Lower lobe of right lung (tissue), 2 donors: ENCODE measurements around the gene LMO1. TPM values are rescaled to one million over a fixed set of nuclear protein-coding genes. Genes with fewer than 3 reads are reported as not detected.

Source experiments
- ATAC-seq, 2 donors: fragments of 200-7000 bp; cut with Tn5 transposase; one replicate each; pipeline ENCODE4 v1.9.1; 2020 to 2022; ENCODE audit warnings: mild to moderate bottlenecking in 2 of 2, moderate library complexity in 2 of 2
- DNase-seq: peaks from one replicate; pipeline ENCODE4 v3.0.0-alpha.2; 2020
- H3K27ac ChIP-seq: fragments of 200-600 bp; one replicate; pipeline ENCODE4 v1.8.0; 2022
- H3K27me3 ChIP-seq: fragments of 200-600 bp; one replicate; pipeline ENCODE4 v1.8.0; 2022; ENCODE audit warnings: low read depth
- H3K36me3 ChIP-seq: fragments of 200-600 bp; one replicate; pipeline ENCODE4 v1.8.0; 2022; ENCODE audit warnings: mild to moderate bottlenecking
- H3K4me1 ChIP-seq: fragments of 200-600 bp; one replicate; pipeline ENCODE4 v1.8.0; 2022
- H3K4me3 ChIP-seq: fragments of 200-600 bp; one replicate; pipeline ENCODE4 v1.8.0; 2022; ENCODE audit warnings: mild to moderate bottlenecking
- H3K9me3 ChIP-seq: fragments of 200-600 bp; one replicate; pipeline ENCODE4 v1.8.0; 2022
- intact Hi-C: fragments of 100-400 bp; cut with DNase I; formaldehyde crosslinking; loops from one replicate; pipeline ENCODE4 v1.11.0; 2022
- total RNA-seq: library from RNA; stranded (reverse); fragmentation: NEBNext Ultra II Directional; extraction: Animal tissue kit (Norgen Biotek cat#: 25700); gene quantifications from one replicate; pipeline ENCODE4 v1.2.1, GENCODE V29; 2021
- TF ChIP-seq, protein P1 (sequence below): fragments of 200-600 bp; IDR thresholded peaks from one replicate; pipeline ENCODE4 v1.8.0; 2022; ENCODE audit warnings: antibody characterized with exemption, mild to moderate bottlenecking
- donor health status: DM: no; HTN: yes; CAD: no; lungs with severe emphysema.

LMO1 gene
- total RNA-seq, 1 donor from 2014 or later: not detected

- peak; percentile 6 for DNase-seq
- no peak for ATAC-seq
- Histone ChIP-seq H3K4me3 (no peak overlapping the region), H3K9me3 (no peaks in the 10 kb centered on the region), H3K4me1 (no peaks in the 10 kb centered on the region), H3K27me3 (no peaks in the 10 kb centered on the region), H3K27ac (no peak overlapping the region), H3K36me3 (no peaks in the 10 kb centered on the region)
- intact Hi-C loops: no loop called here
- TF ChIP-seq, protein P1, sequence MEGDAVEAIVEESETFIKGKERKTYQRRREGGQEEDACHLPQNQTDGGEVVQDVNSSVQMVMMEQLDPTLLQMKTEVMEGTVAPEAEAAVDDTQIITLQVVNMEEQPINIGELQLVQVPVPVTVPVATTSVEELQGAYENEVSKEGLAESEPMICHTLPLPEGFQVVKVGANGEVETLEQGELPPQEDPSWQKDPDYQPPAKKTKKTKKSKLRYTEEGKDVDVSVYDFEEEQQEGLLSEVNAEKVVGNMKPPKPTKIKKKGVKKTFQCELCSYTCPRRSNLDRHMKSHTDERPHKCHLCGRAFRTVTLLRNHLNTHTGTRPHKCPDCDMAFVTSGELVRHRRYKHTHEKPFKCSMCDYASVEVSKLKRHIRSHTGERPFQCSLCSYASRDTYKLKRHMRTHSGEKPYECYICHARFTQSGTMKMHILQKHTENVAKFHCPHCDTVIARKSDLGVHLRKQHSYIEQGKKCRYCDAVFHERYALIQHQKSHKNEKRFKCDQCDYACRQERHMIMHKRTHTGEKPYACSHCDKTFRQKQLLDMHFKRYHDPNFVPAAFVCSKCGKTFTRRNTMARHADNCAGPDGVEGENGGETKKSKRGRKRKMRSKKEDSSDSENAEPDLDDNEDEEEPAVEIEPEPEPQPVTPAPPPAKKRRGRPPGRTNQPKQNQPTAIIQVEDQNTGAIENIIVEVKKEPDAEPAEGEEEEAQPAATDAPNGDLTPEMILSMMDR: no peak
These were observed 31.3 kb downstream of the LMO1 start for GRCh38 chr11:8232414-8232813.

DNA sequence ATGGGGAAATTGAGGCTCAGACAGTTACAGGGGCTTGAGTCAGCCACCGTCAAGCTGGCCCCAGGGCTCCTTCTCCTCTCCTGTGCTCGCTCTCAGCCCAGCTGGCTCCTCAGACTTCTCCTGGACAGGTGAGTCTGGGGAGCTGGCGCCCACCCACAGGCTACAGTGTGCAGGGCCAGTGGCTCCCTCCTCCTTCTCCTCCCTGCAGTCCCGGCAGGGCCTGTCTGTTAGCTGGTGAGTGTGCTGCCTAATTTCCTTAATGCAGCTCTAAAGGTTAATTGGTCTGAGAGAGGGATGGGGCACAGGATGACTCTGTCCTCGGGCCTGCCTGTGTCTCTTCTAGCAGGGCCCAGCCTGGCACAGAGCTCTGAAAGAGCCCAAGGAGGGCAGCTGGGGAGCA lies 31.7 kb downstream of the LMO1 start:
- no peaks in the 10 kb centered on the region for H3K4me1 ChIP-seq
- no peak overlapping the region for H3K27ac ChIP-seq
- H3K4me3 ChIP-seq: no peak overlapping the region
- TF ChIP-seq, protein P1: no peak
- ATAC-seq (no peak), DNase-seq (peak; percentile 29)
- intact Hi-C loops: no loop called here
- no peaks in the 10 kb centered on the region for H3K9me3 ChIP-seq
- no peaks in the 10 kb centered on the region for H3K27me3 ChIP-seq
- H3K36me3 ChIP-seq: no peaks in the 10 kb centered on the region

DNA sequence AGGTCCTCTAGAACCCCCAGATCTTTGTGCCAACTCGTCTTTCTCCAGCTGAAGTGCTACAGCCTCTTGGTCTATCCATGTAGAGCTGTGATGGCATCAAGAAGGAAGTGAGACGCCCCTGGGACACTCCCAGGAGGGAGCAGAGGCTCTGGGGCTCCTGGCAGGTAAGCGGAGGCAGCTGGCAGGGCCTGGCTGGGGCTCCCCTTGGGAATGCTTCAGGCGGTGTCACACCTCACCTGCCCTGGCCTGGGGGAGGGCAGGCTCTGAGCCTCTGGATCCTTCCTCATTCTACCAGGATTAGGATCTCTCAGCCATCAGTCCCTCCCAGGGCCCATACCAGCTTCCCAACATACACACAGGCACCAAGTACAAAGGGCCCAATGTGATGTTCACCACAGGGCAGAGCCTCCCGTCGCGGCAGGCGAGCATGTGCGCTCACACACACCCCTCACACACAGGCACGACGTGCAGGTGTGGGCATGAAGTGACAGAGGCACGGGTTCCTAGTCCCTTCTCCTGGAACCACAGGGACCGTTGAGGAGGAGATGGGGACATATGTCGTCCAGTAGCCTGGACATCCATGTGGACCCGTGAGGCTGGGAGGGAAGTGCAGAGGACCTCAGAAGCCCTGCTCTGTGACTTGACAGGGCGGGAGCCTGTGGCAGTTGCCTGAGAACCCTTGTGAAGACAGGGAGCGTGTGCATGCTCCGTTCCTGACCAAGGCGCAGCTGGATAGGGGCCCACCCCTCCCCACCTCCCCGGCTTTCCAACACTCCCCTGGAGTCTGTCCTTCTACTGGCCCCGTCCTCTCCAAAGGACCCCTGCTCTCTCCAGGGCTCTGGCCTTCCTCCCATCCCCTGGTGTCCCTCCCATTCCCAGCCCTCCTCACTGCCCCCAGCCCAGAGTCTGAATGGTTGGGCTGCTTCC lies 32.5 kb downstream of the LMO1 start:
- no peaks in the 10 kb centered on the region for H3K27me3 ChIP-seq

GRCh38 chr11:8230178-8230859 lies 33.4 kb downstream of the LMO1 start:
- Histone ChIP-seq H3K27me3 (no peaks in the 10 kb centered on the region), H3K27ac (no peak overlapping the region), H3K4me1 (no peaks in the 10 kb centered on the region), H3K9me3 (no peaks in the 10 kb centered on the region), H3K4me3 (no peak overlapping the region), H3K36me3 (no peaks in the 10 kb centered on the region)
- intact Hi-C loops: no loop called here
- no peak for ATAC-seq
- peak; percentile 30 for DNase-seq
- TF ChIP-seq, protein P1: no peak

More for the DNA sequence above, 32.5 kb downstream of the LMO1 start:
- Histone ChIP-seq H3K27ac (no peak overlapping the region), H3K36me3 (no peaks in the 10 kb centered on the region), H3K4me3 (no peak overlapping the region), H3K4me1 (no peaks in the 10 kb centered on the region), H3K9me3 (no peaks in the 10 kb centered on the region)
- ATAC-seq: no peak
- peak; percentile 26 for DNase-seq
- intact Hi-C loops: no loop called here
- TF ChIP-seq, protein P1: no peak

DNA sequence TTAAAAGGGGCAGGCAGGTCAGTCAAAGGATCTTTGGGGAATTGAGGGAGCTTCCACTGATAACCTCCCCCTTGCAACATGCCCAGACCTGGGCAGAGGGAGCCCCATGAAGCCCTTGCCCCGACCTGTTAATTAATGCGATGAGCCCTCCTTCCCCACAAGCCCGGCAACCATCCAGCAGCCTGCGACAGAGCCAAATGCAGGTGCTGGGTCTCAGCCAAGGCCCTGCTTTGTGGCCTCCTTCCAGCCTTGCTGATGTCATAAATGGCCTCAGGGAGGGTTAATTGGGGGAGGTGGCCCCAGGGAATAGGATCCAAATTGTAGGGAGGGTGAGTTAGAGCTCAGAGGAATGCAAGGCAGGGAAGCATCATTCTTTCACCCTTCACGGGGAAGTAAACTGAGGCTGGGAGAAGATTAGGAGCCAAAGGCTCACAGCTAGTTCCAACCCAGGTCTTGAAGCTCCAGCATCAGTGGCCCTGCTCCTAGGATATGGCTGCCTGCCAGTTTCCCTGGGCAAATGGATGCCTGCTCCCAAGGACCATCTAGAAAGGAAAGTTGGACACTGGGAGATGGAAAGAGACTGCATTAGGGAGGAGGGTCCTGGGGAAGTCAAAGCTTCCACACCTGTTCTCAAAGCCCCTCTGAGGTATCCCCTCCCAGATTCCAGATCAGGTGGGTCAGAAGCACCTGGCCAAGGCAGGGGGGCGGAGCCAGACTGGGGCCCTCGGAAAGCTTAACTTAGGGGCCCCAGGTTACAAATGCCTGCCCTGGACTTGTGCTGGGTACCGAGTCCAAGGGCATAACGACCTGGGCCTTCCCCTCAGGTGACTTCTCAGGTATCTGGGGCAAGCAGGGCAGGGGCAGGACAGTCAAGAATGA lies 34.1 kb downstream of the LMO1 start:
- Histone ChIP-seq H3K27ac (no peak overlapping the region), H3K27me3 (no peaks in the 10 kb centered on the region), H3K4me3 (no peak overlapping the region), H3K9me3 (no peaks in the 10 kb centered on the region), H3K36me3 (no peaks in the 10 kb centered on the region), H3K4me1 (no peaks in the 10 kb centered on the region)
- intact Hi-C loops: no loop called here
- ATAC-seq: no peak
- peak; percentile 41 for DNase-seq
- TF ChIP-seq, protein P1: no peak
